Erythroblast (primary cell): ENCODE data around the gene SYCP1.

Experiments
- GATA1 ChIP-seq: IDR thresholded peaks from 2 replicates; pipeline ENCODE4 v1.6.1; 2011; ENCODE audit warnings: low read depth, mild to moderate bottlenecking, control low read depth, low read length, moderate library complexity
- POLR2A ChIP-seq: IDR thresholded peaks from 2 replicates; pipeline ENCODE4 v1.6.1; 2011; ENCODE audit warnings: mild to moderate bottlenecking, low read length

DNA sequence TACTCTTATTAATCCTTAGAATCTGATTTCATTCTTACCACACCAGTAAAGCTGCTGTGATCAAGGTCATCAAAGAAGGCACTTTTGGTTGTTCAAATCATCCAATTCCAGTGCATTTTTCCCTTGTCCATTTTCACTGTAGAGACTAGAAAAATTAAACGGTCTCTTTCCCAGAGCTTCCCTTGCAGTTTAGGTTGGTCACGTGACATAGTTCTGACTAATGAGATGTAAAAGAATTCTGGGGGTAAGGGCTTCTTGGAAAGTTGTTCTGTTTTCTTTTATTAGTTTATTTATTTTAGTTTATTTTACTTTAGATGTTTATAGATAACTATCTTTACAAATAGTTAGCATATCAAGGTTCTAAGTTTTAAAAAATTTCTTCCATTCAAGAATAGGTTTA is 34.3 kb upstream of the SYCP1 start:
- TF ChIP-seq POLR2A (no peak), GATA1 (no peak)
